Skin epidermis (tissue), 12 donors: ENCODE data around the gene ALPP.
"Not testable (repeated sequence)": the region's sequence is repeated elsewhere in the genome, so short reads cannot be mapped to it uniquely, and the experiment has no call there.

Experiments
- H3K27ac ChIP-seq, 21 experiments: fragments of 200-600 bp; sonication (generic) in 11 of 21; one replicate each; pipeline ENCODE4 v1.5.0; 2020; ENCODE audit warnings: mild to moderate bottlenecking in 3 of 21, inconsistent platforms in 2 of 21, moderate library complexity in 2 of 21
- H3K4me3 ChIP-seq, 7 experiments: fragments of 200-600 bp; sonication (generic) in 2 of 7; one replicate each; pipeline ENCODE4 v1.5.0; 2020; ENCODE audit warnings: inconsistent platforms in 2 of 7, mild to moderate bottlenecking in 2 of 7, moderate library complexity in 1 of 7

Gene ALPP

DNA sequence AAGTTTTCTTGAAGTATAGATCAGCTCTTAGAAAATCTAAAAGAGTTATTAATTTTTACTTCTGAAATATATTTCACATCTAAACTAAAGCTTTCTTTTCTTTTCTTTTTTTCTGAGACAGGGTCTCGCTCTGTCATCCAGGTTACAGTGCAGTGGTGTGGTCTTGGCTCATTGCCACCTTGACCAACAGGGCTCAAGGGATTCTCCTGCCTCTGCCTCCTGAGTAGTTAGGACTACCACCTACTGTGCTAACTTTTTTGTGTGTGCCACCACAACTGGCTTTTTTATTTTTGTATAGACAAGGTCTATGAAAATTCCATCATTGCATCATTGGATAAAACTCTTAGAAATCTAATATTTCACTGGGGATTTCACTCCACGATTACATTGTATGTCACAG, 18.1 kb downstream of the ALPP start:
- H3K27ac ChIP-seq, result no peak overlapping the region
- H3K4me3 ChIP-seq, result no peak overlapping the region

DNA sequence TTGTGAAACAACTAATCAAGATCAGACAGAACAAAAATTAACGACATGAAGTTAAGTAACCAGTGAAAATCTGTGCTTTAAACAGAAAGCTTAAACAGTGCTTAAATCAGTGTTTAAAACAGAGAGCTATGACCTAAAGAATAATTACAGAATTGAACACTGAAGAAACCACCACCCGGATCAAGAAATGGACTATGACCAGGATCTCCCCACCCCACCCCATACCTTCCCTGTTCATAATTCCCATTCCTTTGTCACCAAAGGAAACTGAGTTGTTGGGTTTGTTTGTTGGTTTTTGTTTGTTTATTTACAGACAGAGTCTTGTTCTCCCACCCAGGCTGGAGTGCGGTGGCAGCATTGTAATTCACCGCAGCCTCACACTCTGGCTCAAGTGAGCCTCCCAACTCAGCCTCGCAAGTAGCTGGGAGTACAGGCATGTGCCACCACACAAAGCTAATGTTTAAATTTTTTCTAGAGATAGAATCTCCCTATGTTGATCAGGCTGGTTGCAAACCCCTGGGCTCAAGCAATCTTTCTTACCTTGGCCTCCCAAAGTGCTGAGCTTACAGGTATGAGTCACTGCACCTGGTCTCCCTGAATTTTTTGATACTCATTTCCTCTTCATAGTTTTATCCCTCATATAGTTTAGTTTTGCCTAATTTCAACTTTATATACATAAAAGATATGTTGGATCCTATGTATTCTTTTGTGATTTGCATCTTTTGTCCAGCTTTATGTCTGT, 19.9 kb downstream of the ALPP start:
- H3K4me3 ChIP-seq, result no peak overlapping the region
- no peak overlapping the region for H3K27ac ChIP-seq

DNA sequence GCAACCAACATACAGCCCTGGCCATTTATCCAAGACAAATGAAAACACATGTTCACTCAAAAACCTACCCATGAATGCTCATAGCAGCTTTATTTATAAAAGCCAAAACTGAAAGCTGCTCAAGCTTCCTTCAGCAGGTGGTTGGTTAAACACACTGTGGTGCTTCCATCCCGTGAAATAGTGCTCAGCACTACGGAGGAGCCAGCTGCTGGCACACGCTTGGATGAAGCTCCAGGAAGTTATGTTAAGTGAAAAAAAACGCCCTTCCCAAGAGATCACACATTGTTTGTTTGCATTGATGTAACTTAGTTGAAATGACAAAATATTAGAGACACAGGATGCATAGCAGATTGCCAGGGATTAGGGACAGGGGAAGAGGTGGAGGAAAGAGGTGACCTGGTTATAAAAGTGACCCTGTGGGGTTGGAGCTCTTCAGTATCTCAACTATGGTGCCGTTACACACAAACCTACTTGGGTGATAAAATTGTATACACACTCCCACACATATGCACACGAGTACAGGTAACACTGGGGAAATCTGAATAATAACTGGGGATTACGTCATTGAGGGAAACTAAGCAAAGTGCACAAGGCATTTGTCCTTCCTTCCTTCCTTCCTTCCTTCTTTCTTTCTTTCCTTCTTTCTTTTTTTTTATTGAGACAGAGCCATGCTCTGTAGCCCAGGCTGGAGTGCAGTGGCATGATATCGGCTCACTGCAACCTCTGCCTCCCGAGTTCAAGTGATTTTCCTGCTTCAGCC, 21.9 kb downstream of the ALPP start:
- H3K4me3 ChIP-seq, result no peak overlapping the region
- H3K27ac ChIP-seq, result no peak overlapping the region

DNA sequence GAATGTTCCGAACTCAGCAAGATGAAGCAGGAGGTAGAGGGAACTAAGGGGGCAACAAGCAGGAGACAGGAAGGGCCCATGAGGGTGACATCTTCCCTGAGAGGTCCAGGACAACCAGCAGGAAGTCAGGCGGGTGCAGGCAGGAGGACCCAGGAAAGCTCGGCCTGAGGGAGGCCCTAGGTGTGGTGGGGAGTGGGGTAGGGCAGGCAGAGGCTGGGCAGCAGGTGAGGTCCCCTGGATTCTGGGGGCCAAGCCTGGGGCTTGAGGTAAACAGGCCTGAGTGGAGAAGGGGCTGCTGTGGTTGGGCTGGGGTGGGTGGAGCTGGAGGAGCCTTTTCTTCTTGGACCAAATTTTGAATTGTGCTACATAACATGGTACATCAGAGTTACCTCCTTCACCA, 24.0 kb downstream of the ALPP start:
- Histone ChIP-seq H3K27ac (no peak overlapping the region), H3K4me3 (no peak overlapping the region)

DNA sequence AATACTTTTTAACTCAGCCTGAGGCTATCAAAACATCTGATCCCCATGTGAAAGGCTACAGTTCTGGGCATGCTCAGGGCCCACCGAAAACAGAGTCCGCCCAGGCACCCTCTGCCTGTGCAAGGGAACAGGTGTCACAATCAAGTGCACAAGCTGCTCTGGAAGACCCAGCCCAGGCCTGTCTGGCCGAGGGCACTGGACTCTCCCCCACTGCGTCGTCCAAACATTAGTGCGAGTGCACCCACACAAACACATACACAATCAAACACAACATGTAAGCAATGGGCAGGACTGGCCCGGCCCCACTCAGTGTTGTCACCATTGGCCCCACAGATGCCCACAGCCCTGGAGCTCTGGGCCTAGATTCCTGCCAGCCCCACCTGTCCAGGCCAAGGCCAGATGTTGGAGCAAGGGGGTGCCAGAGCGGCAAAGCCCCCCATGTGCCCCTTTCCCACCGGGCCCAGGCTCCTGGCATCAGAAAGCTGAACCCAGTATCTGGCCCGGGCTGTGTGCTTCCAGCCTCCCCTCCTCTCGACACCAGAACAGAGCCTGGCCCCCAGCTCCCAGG, 27.5 kb downstream of the ALPP start:
- Histone ChIP-seq H3K4me3 (no peak overlapping the region), H3K27ac (no peak overlapping the region)

DNA sequence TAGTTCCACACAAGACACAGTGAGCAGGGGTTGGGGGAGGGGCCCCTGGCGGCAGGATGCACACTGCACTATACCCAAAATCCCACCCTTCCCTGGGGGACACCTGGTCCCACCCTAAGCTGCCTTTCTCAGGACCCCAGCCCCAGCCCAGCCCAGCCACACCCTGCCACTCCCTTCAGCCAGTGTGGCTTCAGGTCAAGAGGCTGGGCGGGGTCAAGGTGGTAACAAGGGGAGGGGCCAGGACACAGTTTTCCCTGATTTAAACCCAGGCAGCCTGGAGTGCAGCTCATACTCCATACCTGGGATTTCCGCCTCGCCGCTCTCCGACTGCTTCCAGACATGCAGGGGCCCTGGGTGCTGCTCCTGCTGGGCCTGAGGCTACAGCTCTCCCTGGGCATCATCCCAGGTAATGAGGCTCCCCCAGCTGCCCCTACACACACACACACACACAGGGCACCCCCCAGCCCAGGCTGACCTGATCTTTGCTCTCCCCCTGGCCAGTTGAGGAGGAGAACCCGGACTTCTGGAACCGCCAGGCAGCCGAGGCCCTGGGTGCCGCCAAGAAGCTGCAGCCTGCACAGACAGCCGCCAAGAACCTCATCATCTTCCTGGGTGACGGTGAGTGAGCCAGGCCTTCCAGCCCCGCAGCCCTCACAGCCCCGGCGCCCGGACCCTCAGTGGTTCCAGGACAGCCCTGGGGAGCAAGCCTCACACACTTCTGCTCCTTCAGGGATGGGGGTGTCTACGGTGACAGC, 28.2 kb downstream of the ALPP start, which contains the start of gene ALPG:
ALPG (plus strand) TSS at position 289 of the 755 bp plus-strand sequence; CDS start at position 340, 51 bp downstream.
- H3K4me3 ChIP-seq, result no peak within 1 kb of the TSS
- H3K27ac ChIP-seq, result no peak within 1 kb of the TSS

DNA sequence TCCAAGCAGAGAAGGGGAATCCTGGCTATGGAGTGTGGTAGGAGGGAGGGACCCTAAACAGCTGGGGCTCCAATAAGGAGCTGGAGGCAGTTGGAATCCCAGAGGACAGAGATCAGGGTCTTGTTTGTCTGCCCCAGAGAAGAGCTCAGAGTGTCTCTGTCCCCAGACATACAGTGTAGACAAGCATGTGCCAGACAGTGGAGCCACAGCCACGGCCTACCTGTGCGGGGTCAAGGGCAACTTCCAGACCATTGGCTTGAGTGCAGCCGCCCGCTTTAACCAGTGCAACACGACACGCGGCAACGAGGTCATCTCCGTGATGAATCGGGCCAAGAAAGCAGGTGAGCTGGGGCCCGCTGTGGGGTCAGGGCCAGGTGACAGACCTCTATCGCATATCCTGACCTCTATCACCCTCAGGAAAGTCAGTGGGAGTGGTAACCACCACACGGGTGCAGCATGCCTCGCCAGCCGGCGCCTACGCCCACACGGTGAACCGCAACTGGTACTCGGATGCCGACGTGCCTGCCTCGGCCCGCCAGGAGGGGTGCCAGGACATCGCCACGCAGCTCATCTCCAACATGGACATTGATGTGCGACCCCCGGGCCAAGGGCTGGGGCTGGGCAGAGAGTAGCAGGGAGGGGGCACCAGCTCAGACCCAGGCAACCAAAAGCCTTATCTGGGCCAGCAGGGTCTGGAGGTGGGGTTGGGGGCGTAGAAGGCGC, 29.0 kb downstream of the ALPP start:
- H3K27ac ChIP-seq, H3K4me3 ChIP-seq: not testable (repeated sequence)

DNA sequence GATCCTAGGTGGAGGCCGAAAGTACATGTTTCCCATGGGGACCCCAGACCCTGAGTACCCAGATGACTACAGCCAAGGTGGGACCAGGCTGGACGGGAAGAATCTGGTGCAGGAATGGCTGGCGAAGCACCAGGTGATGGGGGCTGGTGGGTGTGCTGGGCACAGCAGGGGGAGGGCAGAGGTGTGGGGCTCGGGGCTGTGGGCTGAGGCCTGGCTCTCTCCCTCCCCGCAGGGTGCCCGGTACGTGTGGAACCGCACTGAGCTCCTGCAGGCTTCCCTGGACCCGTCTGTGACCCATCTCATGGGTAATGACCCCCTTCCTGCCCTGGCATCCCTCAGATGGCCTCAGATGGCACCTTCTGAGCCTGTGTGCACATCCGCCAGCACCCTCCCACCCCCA, 29.7 kb downstream of the ALPP start:
- H3K27ac ChIP-seq, H3K4me3 ChIP-seq: not testable (repeated sequence)

DNA sequence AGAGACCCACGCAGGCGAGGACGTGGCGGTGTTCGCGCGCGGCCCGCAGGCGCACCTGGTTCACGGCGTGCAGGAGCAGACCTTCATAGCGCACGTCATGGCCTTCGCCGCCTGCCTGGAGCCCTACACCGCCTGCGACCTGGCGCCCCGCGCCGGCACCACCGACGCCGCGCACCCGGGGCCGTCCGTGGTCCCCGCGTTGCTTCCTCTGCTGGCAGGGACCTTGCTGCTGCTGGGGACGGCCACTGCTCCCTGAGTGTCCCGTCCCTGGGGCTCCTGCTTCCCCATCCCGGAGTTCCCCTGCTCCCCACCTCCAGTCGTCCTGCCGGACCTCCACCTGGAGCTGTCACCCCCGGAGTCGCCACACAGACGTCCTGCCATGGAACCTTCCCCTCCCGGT, 31.1 kb downstream of the ALPP start:
- H3K4me3 ChIP-seq, H3K27ac ChIP-seq: not testable (repeated sequence)

DNA sequence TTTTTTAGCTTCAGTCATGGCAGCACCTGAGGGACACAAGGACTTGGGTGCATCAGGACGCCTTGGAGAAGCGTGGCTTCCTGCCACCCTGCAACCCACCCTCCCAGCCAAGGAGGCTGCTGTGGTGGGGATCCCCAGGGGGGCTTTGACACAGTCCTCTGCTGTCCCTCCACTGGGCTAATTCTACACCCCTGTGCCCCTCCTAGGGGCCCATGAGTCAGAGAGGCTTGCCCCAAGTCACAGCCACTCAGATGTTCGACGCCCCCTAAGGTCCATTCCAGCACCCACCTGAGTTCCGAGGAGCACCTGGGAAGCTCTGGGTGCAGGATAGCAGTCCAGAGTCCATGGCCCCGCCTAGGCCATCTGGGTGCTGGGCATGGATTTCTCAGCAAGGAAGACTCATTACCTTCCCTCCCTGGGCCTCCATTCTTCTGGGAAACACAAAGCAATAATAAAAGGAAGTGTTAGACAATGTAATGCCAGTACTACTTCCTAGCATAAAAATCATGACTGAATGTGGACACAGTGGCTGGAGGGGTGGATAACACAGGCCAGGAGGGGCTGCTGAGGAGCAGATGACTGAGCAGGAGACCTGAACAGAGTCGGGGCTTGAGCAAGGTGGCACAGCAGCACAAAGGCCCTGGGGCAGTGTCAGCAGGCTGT, 31.8 kb downstream of the ALPP start:
- H3K4me3 ChIP-seq, result no peak overlapping the region
- H3K27ac ChIP-seq, result no peak overlapping the region

DNA sequence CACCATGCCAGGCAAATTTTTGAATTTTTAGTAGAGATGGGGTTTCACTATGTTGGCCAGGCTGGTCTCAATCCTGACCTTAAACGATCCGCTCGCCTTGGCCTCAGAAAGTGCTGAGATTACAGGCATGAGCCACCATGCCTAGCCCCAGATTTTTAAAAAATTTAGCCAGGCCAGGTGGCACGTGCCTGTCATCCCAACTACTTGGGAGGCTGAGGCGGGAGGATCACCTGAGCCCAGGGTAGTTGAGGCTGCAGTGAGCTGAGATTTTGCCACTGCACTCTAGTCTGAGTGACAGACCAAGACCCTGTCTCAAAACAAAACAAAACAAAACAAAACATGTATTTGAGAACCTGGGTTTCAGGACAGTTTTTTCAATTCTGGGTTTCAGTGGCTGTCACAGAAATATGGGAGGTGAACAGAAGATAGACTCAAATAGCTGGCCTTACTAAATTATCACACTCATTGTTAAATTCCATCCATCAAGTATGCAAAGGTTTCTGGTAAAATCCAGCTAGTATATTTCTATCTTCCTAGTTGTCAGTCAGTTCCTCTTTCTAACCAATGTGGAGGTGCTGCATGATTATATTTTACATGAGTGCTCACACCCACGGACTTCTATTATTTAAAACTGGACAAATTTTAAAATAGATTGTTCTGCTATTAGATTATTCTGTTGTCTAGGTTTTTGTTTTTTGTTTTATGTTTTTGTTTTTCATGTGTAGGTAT, 33.5 kb downstream of the ALPP start:
- H3K27ac ChIP-seq, result no peak overlapping the region
- no peak overlapping the region for H3K4me3 ChIP-seq

DNA sequence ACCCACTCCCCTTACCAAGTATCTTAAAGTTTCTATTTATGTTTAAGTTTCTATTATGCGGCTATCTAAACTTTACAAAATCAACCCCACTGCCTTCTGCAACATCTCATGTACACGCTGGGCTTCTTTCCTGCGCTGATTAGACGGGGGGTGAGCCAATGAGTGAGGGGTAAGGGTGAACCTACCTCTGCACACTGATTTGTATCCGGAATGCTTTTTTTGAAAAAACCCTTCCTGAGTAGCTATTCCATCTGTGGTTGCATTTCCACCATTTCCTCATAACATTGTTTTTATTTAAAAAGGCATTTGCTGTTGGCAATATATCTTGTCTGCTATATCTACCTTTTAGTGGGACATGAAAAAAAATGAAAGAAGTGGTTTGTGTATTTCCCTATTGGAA, 34.4 kb downstream of the ALPP start:
- H3K4me3 ChIP-seq, result no peak overlapping the region
- H3K27ac ChIP-seq, result no peak overlapping the region

DNA sequence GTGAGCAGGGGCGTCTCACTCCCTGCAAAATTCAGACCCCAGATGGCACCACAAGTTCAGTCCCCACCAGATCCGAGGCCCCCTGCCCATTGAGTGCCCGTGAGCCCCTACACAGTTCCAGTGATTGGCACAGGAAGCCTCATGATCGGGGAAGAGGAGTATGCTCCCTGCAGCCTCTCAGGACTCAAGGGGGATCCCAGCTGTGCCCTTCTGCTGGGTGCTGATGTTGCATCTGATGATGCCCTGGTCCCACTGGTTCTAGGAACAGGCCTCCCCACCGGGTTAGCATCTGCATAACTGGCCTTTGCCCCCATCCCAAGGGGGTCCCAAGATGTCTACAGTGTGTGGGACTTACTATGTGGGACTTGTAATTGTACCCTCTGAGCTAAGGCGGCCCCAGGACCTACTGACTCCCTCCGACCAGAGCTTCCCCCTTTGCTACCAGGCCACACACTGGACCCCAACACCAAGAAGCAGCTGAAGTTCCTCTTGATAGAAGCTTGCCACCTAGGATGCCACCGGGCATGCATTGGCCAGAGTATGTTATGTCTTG, 36.7 kb downstream of the ALPP start:
- H3K27ac ChIP-seq, result no peak overlapping the region
- no peak overlapping the region for H3K4me3 ChIP-seq

DNA sequence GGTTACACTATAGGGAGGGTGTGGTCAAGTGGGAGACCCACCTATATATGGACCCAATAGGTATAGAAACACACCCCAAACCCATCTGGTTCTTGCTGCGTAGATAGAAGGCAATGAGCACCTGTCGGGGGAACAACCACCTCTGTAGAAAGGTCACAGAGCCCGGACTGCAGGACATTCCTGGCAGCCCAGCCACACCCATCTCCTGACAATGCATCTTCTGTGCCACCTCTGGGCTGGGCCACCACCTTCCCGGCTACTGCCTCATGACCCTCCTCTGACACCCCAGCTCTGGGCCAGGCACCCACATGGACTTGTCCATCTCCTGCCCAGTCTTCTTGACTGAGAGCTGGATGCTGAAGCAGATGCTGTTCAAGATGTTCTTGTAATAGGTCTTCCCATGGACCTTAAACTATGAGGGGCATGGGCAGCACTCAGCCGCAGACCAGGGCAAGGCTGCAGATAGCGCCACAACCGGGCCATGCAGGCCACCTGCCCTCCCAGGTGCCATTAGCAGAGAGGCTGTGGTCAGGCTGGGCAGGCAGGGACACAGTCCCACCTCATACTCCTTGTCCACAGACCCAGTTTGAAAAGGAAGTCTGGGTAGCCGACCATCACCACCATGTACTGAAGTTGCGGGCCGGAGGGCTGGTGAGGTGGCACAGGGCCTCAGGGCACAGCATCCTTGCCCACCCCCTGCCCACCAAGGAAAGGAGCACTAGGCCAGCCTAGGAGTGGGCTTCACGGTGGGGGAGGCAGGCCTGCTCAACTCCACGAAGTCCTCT, 37.4 kb downstream of the ALPP start:
- H3K4me3 ChIP-seq, result no peak overlapping the region
- no peak overlapping the region for H3K27ac ChIP-seq

DNA sequence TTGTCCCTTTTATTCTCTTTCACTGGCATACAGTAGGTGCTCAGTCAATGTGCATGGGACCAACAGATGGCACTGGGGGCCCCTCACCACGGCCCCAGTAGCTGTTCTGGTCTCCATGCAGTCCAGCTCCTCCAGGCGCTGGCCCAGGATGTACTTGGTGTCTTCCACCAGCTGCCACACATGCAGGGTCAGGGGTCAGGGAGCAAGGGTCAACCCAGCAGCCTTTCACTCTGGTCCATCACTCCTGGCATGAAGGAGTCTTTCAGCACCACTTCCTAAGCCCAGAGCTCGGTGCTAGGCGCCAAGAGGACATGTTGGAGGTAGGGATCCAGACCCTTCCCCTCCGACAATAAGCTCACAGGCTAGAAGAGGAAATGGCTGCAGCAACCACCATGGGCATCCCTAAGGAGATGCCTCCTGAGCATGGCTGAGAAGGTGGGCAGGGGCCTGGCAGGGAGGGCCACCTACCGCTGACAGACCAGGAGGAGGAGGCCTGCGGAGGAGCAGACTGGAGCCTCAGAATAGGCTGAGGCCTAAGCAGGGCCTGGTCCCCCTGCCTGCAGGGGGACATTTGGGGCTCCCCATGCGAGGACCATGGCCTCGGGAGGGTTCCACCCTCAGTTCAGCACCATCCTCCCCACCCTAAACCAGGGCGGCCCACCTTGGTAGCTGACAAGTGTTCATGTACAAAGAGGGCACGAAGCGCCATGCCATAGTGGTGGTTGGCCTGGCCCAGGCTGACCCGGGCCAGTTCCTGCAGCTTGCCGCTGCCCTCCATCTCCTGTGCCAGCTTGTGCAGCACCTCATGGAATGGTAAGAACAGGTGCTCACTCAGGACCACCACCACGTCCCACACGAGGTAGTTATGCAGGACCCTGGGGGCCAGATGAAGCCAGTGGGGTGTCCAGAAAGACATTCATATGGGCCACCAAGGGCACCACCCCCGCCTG, 38.2 kb downstream of the ALPP start:
- H3K27ac ChIP-seq, result no peak overlapping the region
- H3K4me3 ChIP-seq, result no peak overlapping the region

DNA sequence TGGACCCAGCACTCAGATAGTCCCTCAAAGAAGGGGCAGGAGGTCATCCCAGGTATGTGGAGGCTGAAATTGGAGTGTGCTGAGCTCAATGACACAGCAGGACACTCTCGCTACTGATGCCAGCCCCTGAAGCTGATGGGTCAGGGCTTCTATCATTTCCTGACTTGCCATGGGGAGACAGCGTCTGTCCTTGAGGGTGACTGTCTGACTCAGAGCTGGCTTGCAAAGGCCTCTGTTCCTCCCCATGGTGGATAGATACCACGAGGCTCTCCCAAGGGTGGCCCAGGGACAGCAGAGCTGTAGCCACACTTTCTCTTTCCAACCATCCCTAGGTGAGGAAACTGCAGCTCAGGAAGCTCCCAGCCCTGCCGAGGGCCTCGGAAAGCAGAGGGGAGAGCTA, 38.9 kb downstream of the ALPP start:
- H3K4me3 ChIP-seq, result no peak overlapping the region
- H3K27ac ChIP-seq, result no peak overlapping the region
